ENCODE data around the gene BTBD16.

The BTBD16 gene

GRCh38 chr10:122373721-122374120 is 102.6 kb downstream of the BTBD16 start:
- DNase-seq (ENCODE audit: low read depth in 2 of 2), result no peak

GRCh38 chr10:122374237-122374858 is 103.3 kb downstream of the BTBD16 start, which contains the start of gene PLEKHA1:
Gene PLEKHA1, plus strand, starts transcription at chr10:122374708. Its CDS starts 18,493 bp downstream, at chr10:122393201.
- peak; percentile 88 to 90 for DNase-seq (ENCODE audit: low read depth in 2 of 2)

- peak; percentile 40 to 58 for DNase-seq (ENCODE audit: low read depth in 2 of 2)
Measured at GRCh38 chr10:122374859-122375678, 104.0 kb downstream of the BTBD16 start.

GRCh38 chr10:122375679-122376160 is 104.6 kb downstream of the BTBD16 start:
- DNase-seq (ENCODE audit: low read depth in 2 of 2), result no peak

GRCh38 chr10:122376364-122376961 is 105.4 kb downstream of the BTBD16 start:
- DNase-seq (ENCODE audit: low read depth in 2 of 2), result no peak

GRCh38 chr10:122379041-122379440 is 107.9 kb downstream of the BTBD16 start:
- no peak for DNase-seq (ENCODE audit: low read depth in 2 of 2)

- no peak for DNase-seq (ENCODE audit: low read depth in 2 of 2)
Measured at GRCh38 chr10:122379537-122379936, 108.4 kb downstream of the BTBD16 start.

- DNase-seq (ENCODE audit: low read depth in 2 of 2), result no peak
Measured at GRCh38 chr10:122380703-122381102, 109.6 kb downstream of the BTBD16 start.

- no peak for DNase-seq (ENCODE audit: low read depth in 2 of 2)
Measured at GRCh38 chr10:122381680-122382079, 110.6 kb downstream of the BTBD16 start.

- no peak for DNase-seq (ENCODE audit: low read depth in 2 of 2)
Measured at GRCh38 chr10:122386514-122386913, 115.4 kb downstream of the BTBD16 start.

- no peak for DNase-seq (ENCODE audit: low read depth in 2 of 2)
Measured at GRCh38 chr10:122387572-122387971, 116.5 kb downstream of the BTBD16 start.
